Measurements from ENCODE around the gene UFD1.

- TF ChIP-seq CTCF (IDR thresholded peaks at IDR 0.05; ENCODE audit: low read depth, low read length) = no peak
- TF ChIP-seq EZH2phosphoT487 (IDR thresholded peaks at IDR 0.05; ENCODE audit: low read depth) = no peak
These were observed 38.1 kb upstream of the UFD1 start for GRCh38 chr22:19517171-19517500.
